HG03520 (cell line): ENCODE data around the gene MBD6.
"Not testable (repeated sequence)": the region's sequence is repeated elsewhere in the genome, so short reads cannot be mapped to it uniquely, and the experiment has no call there.

ENCODE experiments used
- ATAC-seq: cut with Tn5 transposase; IDR thresholded peaks from one replicate; pipeline ENCODE4 v1.9.1; 2021; ENCODE audit warnings: mild to moderate bottlenecking, moderate library complexity; ENCODE audit not compliant: unreplicated experiment

MBD6 gene

GRCh38 chr12:57548488-57548887 is 25.9 kb downstream of the MBD6 start:
- no peak for ATAC-seq

DNA sequence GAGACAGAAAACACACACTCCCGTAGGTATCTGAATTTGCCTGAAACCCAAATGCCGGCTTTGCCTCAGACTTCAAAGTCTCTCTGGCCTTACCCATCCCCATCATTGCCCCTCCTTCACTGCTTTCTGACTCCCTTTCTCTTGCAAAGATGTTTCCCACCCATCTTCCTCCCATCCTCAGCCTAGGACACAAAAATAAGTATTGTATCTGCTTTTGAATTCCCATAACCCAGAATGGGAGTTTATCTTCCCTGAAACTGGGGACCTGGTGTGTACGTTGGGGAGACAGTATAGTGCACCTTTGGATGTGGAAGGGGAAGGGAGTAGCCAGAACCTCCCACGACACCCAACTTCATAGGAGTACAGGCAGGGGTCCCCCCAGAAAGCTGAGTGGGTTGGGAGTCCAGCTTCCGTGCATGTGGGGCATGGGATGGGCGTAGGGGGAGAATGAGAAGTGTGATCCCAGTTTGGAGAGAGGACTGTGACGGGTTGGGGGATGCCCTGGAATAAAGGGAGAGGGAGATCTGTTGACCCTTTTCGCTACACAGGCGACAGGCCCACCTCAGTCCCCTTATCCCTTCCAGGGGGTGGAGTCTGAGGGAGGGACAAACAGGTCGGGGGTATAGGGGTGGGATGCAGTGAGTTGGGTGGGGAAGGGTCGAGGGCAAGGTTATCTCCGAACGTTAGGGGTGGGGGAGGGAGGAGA is 26.7 kb downstream of the MBD6 start:
- no peak for ATAC-seq

DNA sequence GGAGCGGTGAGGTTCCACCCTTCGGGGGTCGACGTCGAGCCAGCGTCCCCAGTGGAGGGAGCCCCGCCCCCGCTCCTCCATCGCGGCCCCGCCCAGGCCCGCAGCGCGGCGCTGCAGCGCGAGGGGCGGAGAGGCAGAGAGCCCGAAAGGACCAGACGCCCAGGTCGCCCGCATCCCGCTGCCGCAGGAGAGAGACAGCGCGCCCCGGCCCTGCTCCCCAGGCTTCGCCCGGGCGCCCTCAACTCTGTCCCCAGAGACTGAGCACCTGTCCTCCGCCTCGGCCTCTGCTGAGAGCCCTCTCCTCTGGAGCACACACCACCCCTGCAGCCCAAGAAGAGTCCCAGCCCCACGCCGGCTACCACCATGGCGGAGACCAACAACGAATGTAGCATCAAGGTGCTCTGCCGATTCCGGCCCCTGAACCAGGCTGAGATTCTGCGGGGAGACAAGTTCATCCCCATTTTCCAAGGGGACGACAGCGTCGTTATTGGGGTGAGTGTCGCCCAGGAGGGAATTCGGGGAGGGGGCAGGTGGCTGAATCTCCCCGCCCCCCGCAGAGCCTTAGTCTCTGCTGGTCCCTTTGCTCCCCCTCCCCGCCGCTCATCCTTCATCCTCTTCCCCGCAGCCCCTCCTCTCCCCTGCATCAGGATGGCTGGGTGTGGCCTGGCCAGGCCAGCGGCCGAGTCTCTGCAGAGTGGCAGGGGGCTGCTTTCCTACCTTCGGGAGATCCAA is 27.5 kb downstream of the MBD6 start, which contains the start of gene KIF5A:
Gene KIF5A (plus strand): TSS at position 136 of the 732 bp plus-strand sequence. CDS start 228 bp downstream, at position 364.
- no peak for ATAC-seq

DNA sequence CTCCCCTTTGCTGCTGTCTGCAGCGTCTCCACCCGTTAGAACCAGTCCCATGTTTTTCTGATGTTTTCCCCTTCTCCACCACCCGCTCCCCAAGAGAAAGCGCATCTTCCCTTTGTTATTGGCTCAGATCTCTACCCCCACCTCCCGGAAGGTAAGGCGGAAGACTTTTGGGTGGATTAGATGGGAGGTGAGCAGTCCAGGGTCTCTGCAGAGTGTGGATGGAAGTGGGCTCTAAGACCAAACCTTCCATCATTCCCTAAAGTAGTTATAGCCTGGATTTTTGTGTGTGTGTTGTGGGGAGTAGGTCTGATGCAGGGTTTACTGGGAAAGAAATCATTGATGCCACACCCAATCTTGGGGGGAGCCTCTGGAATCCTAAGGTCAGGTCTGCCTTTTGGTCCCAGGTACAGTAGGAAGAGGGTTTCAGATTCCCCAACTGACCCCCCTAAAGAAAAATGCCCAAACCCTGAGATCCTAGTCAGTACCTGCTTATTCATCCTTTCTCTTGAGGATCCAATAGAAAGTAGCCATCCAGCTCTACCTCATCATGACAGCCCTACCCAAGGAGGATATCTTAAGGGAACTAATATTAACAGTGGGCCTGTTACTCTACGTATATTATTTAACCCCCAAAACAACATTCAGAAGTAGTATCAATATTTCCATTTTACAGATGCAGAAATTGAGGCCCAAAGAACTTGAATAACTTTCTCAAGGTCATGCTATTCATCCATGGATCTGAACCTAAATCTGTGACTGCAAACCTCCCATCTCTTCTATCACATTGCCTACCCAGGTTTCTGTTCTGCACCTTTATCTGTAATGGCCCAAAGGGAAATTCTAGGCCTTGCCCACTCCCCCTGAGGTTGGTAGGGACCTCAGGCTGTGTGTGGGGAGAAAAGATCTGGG is 28.3 kb downstream of the MBD6 start:
- ATAC-seq = no peak

DNA sequence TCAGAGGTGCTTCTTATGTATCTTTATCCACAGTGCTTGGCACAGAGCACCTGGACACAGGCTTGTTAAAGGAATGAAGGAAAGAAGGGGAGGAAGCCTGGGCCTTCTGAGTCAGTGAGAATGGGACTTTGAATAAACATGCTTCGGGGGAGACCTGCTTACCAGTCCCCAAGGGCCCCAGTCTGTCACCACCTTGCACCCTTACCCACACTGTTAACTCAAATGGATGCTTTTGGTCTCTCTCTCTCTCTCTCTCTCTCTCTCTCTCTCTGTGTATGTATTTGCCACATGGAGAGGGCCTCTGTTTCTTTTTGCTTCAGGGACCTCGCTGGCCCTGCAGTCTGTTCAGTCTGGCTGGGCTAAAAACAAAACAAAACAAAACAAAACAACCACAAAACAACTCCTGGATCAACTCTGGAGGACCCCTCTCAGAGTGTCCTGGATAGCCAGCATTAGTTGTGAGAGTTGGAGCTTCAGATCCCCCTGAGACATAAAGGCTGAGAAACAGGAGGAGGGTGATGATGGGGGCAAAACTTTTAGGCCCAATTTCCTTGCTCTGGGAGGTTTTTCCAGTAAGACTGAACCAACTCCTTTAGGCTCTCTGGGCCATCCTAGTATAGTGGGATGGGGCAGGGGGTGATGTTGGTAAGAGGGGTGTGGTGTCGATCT is 29.1 kb downstream of the MBD6 start:
- no peak for ATAC-seq

GRCh38 chr12:57552306-57552651 is 29.7 kb downstream of the MBD6 start:
- no peak for ATAC-seq

DNA sequence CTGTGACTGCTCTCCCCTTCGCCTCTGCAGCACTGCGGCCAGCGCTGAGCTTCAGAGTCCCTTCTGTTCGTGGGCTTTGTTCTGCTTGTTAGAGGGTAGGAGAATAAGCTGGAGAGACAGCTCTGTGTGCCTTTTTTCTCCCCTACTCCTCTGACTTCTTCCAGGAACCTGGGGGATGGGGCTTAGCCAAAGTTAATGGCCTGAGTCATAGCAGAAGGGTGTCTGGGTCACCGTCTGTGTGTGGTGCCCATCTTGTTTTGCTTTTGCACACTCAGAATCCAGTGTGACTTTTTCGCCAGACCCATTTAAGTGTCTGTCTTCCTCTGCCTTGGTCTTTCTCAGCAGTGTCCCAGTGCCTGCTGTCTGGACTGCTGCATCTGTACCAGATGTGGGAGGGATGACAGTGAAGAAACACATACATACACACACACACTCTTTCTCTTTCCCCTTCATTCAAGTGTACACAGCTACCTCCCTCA is 30.2 kb downstream of the MBD6 start:
- ATAC-seq = no peak

DNA sequence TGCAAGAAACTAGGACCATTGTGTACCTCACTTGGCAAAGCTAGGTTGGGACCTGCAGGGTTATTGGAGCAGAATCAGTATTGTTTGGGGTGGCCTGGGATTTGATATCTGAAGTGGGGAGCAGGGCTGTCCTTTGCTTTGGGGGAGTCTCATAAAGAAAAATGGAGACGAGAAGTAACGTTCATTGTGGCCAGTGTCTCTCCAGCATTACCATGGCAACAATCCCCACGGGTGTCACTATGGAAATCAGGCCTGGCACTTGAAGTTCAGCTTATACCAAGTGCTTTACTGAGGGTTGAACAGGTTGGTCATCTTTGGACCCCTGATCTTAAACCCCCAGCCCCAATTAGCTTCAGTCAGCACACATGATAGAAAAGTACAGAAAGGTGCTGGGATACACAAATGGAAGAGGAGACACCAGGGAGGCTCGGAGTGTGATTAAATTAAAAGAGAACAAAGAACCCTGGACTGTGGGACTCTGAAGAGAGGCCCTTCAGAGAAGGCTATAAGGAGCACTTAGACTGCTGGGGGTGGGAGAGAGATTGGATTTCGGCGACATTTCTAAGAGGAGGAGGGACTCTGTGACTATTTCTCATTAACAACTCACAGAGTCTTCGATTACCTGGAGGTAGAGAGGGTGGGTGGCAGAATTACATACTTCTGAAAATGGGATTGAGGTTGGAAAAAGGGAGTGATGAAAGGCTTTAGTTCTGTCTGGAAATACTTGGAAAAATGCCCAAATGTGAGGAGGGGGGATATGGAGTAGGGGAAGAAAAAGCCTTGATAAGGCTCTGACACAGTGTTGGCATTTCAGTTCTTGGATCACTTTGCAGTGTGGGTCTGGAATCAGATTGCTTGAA is 30.9 kb downstream of the MBD6 start:
- ATAC-seq = no peak

- ATAC-seq = no peak
Observed at GRCh38 chr12:57554453-57554852, 31.8 kb downstream of the MBD6 start.

DNA sequence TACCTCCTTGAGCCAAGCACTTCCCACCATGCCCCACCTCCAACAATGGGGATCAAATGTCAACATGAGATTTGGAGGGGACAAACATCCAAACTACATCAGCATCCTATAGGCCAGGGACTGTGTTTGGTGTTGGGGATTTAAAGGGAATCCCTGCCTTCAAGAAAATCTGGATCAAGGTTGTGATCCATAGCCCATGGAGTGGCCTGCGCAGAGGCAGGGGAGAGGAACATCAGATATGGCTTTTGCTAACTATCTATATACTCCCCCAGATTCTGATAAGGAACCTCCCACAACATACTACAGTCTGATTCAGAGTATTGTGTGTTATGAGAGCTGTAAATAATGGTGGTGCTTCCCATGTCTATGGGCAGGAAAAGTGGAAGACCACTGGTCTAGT is 32.3 kb downstream of the MBD6 start:
- no peak for ATAC-seq

- ATAC-seq = no peak
Observed at GRCh38 chr12:57558864-57559263, 36.2 kb downstream of the MBD6 start.

- no peak for ATAC-seq
Observed at GRCh38 chr12:57560516-57560915, 37.9 kb downstream of the MBD6 start.

DNA sequence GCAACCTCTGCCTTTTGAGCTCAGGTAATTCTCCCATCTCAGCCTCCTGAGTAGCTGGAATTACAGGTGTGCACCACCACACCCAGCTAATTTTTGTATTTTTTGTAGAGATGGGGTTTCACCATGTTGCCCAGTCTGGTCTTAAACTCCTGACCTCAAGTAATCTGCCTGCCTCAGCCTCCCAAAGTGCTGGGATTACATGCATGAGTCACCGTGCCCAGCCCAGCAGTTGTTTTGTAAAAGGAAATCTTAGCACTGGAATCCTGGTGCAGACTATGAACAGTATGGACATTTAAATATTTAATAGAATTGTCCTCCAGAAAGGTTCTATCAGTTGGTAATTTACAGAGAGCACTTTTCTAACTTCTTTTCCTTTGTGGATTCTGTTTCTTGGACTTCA is 38.5 kb downstream of the MBD6 start:
- not testable (repeated sequence) for ATAC-seq

- ATAC-seq = no peak
Observed at GRCh38 chr12:57563358-57563757, 40.7 kb downstream of the MBD6 start.

- no peak for ATAC-seq
Observed at GRCh38 chr12:57564178-57564740, 41.6 kb downstream of the MBD6 start.

DNA sequence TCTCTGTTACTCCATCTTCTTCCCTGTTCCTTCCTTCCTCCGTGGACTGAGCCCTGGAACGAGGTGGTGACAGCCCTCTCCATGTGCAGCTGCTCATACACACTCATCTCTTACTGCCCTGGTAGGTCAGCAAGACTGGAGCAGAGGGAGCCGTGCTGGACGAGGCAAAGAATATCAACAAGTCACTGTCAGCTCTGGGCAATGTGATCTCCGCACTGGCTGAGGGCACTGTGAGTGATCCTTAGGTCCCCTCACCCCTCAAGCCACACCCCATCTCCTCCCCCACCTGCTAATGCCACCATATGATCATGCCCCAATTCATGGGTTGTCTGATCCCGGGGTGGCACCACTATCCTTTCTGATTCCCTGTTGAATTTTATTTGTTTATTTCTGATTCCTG is 46.2 kb downstream of the MBD6 start:
- ATAC-seq = no peak

GRCh38 chr12:57569858-57570257 is 47.2 kb downstream of the MBD6 start:
- no peak for ATAC-seq

- not testable (repeated sequence) for ATAC-seq
Observed at GRCh38 chr12:57570438-57570837, 47.8 kb downstream of the MBD6 start.

DNA sequence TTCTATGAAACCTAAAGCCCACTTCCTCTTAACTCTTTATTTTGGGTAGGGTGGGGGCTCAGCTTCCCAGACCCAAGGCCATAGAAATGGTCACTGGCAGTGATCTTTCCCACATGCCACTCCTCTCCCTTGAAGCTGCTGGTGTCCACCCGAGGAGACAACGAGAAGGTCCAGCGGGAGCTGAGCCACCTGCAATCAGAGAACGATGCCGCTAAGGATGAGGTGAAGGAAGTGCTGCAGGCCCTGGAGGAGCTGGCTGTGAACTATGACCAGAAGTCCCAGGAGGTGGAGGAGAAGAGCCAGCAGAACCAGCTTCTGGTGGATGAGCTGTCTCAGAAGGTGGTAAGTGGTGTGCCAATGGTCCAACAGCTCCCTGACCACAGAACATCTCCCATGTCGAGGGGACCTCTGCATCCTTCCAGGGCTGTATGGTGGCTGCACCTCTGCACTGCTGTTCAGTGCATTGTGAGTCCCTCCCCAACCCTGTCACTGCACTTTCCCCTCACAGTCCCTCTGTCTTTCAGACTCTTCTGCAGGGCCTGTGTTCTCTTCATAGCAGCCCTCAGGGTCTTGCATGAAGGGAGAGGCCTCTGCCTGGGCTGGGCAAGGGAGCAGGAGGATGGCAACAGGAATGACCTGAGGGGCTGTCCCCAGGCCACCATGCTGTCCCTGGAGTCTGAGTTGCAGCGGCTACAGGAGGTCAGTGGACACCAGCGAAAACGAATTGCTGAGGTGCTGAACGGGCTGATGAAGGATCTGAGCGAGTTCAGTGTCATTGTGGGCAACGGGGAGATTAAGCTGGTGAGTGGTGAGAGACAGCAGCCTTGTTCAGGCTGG is 49.5 kb downstream of the MBD6 start:
- no peak for ATAC-seq
